ENCODE data around the gene ZNF8.

- TF ChIP-seq CTCF (IDR thresholded peaks at IDR 0.05 in 8 of 11, conservative IDR thresholded peaks at IDR 0.05 in 3 of 11) = no peak
- TF ChIP-seq POLR2A (IDR thresholded peaks at IDR 0.05) = no peak
Measured at GRCh38 chr19:58268344-58268743, 10.4 kb upstream of the ZNF8 start.
